IMR-90 (cell line): ENCODE results near the gene TMEM145. TPM values are rescaled to one million over a fixed set of nuclear protein-coding genes. Genes with fewer than 3 reads are reported as not detected.

ENCODE experiments used
- ATAC-seq: fragments of 200-7000 bp; cut with Tn5 transposase; 2 replicates; pipeline ENCODE4 v1.9.1; 2020; ENCODE audit warnings: low read depth, mild to moderate bottlenecking, moderate library complexity
- BruUV-seq: library from RNA; stranded (reverse); fragments of 400-500 nt; replicated peaks from 2 replicates; lab custom pipeline; 2021; lab: Mats Ljungman, UMichigan
- CTCF ChIA-PET: fragments of 300-600 bp; formaldehyde crosslinking; extraction: SDS; loops from one replicate; lab custom pipeline; 2021; ENCODE audit warnings: antibody characterized with exemption; lab: Yijun Ruan, JAX
- POLR2A ChIA-PET: fragments of 300-600 bp; sonication (Branson Sonifier 250); formaldehyde crosslinking; loops from one replicate; lab custom pipeline; 2022; ENCODE audit warnings: antibody characterized with exemption; ENCODE audit not compliant: unreplicated experiment; lab: Charles Lee
- DNase-seq: peaks from one replicate; pipeline ENCODE4 v3.0.0; 2013
- H2AFZ ChIP-seq: replicated peaks from 2 replicates; pipeline ENCODE3; 2013; ENCODE audit warnings: low read length, mild to moderate bottlenecking; ENCODE audit not compliant: poor library complexity
- H2AK5ac ChIP-seq: 2 replicates; pipeline ENCODE4 v1.6.1; 2013; ENCODE audit warnings: low read depth, low read length, inconsistent platforms
- H2AK9ac ChIP-seq: replicated peaks from 2 replicates; pipeline ENCODE3; 2013; ENCODE audit warnings: mild to moderate bottlenecking, low read depth, low read length, moderate library complexity; ENCODE audit not compliant: poor library complexity
- H2BK120ac ChIP-seq: 2 replicates; pipeline ENCODE4 v1.6.1; 2013; ENCODE audit warnings: low read depth, low read length, inconsistent platforms
- H2BK15ac ChIP-seq: 3 replicates; pipeline ENCODE4 v1.6.1; 2013; ENCODE audit warnings: low read depth, low read length, inconsistent platforms
- H2BK20ac ChIP-seq: 2 replicates; pipeline ENCODE4 v1.6.1; 2013; ENCODE audit warnings: low read depth, mild to moderate bottlenecking, inconsistent platforms, low read length, moderate library complexity
- H2BK5ac ChIP-seq: 2 replicates; pipeline ENCODE4 v1.6.1; 2013; ENCODE audit warnings: mild to moderate bottlenecking, low read depth, low read length, inconsistent platforms; ENCODE audit not compliant: poor library complexity, severe bottlenecking
- H3K14ac ChIP-seq: replicated peaks from 2 replicates; pipeline ENCODE4 v1.6.1; 2013; ENCODE audit warnings: low read depth, low read length, inconsistent platforms
- H3K18ac ChIP-seq: 2 replicates; pipeline ENCODE4 v1.6.1; 2013; ENCODE audit warnings: low read depth, low read length, control low read depth
- H3K23ac ChIP-seq: 2 replicates; pipeline ENCODE4 v1.6.1; 2013; ENCODE audit warnings: low read depth, low read length, inconsistent platforms
- H3K27ac ChIP-seq: 2 replicates; pipeline ENCODE4 v1.5.1; 2013; ENCODE audit warnings: mild to moderate bottlenecking, control low read depth, low read length; ENCODE audit not compliant: insufficient read depth
- H3K27me3 ChIP-seq: 2 replicates; pipeline ENCODE4 v1.6.1; 2013; ENCODE audit warnings: low read length; ENCODE audit not compliant: control insufficient read depth, insufficient read depth
- H3K36me3 ChIP-seq: 2 replicates; pipeline ENCODE4 v1.6.1; 2013; ENCODE audit warnings: low read length, mixed read lengths; ENCODE audit not compliant: control insufficient read depth, insufficient read depth
- H3K4ac ChIP-seq: 2 replicates; pipeline ENCODE4 v1.6.1; 2013; ENCODE audit warnings: low read depth, low read length, inconsistent platforms
- H3K4me1 ChIP-seq: 2 replicates; pipeline ENCODE4 v1.6.1; 2013; ENCODE audit warnings: low read length, mixed read lengths; ENCODE audit not compliant: control insufficient read depth, insufficient read depth
- H3K4me2 ChIP-seq: 2 replicates; pipeline ENCODE4 v1.6.1; 2013; ENCODE audit warnings: low read depth, mild to moderate bottlenecking, control low read depth, low read length, moderate library complexity
- H3K4me3 ChIP-seq: 2 replicates; pipeline ENCODE4 v1.5.1; 2013; ENCODE audit warnings: low read depth, mild to moderate bottlenecking, control low read depth, low read length, moderate library complexity; ENCODE audit not compliant: insufficient read depth
- H3K56ac ChIP-seq: 2 replicates; pipeline ENCODE4 v1.6.1; 2013; ENCODE audit warnings: low read length, inconsistent platforms; ENCODE audit not compliant: insufficient read depth; ENCODE audit errors: extremely low read depth
- H3K79me1 ChIP-seq, 2 experiments: 2 replicates each; pipeline ENCODE4 v1.6.1; 2013; ENCODE audit warnings: low read length in 2 of 2, inconsistent platforms in 1 of 2, low read depth in 1 of 2
- H3K9ac ChIP-seq: 2 replicates; pipeline ENCODE4 v1.6.1; 2013; ENCODE audit warnings: low read depth, low read length, control low read depth
- H3K9me1 ChIP-seq: 2 replicates; pipeline ENCODE4 v1.6.1; 2013; ENCODE audit warnings: low read length, inconsistent platforms; ENCODE audit not compliant: insufficient read depth
- H3K9me3 ChIP-seq: 2 replicates; pipeline ENCODE4 v1.6.1; 2013; ENCODE audit warnings: low read length; ENCODE audit not compliant: control insufficient read depth, insufficient read depth
- H4K20me1 ChIP-seq: 2 replicates; pipeline ENCODE4 v1.6.1; 2013; ENCODE audit warnings: low read length, inconsistent platforms; ENCODE audit not compliant: insufficient read depth
- H4K5ac ChIP-seq: 2 replicates; pipeline ENCODE4 v1.6.1; 2013; ENCODE audit warnings: mild to moderate bottlenecking, low read depth, low read length, control low read depth
- H4K8ac ChIP-seq, 2 experiments: 2 replicates each; pipeline ENCODE4 v1.6.1; 2013; ENCODE audit warnings: low read depth in 2 of 2, low read length in 2 of 2, control low read depth in 1 of 2, inconsistent platforms in 1 of 2
- H4K91ac ChIP-seq: 2 replicates; pipeline ENCODE4 v1.6.1; 2013; ENCODE audit warnings: low read depth, low read length, inconsistent platforms; ENCODE audit not compliant: insufficient read depth
- BHLHE40 ChIP-seq: fragments of 150-350 bp; IDR thresholded peaks from 2 replicates; pipeline ENCODE4 v1.6.1; 2016; ENCODE audit warnings: mild to moderate bottlenecking, low read depth, low read length
- CEBPB ChIP-seq: IDR thresholded peaks from 2 replicates; pipeline ENCODE4 v1.6.1; 2012; ENCODE audit warnings: low read depth, low read length, improper control_type of control experiment
- ELK1 ChIP-seq: fragments of 150-350 bp; IDR thresholded peaks from 2 replicates; pipeline ENCODE4 v1.6.1; 2016; ENCODE audit warnings: low read depth, mild to moderate bottlenecking, low read length, moderate library complexity, borderline replicate concordance
- NFE2L2 ChIP-seq: fragments of 150-350 bp; IDR thresholded peaks from 2 replicates; pipeline ENCODE4 v1.6.1; 2016; ENCODE audit warnings: low read depth, mild to moderate bottlenecking, low read length
- POLR2A ChIP-seq: IDR thresholded peaks from 2 replicates; pipeline ENCODE4 v1.6.1; 2012; ENCODE audit warnings: mild to moderate bottlenecking, low read depth, low read length
- RCOR1 ChIP-seq: IDR thresholded peaks from 2 replicates; pipeline ENCODE4 v1.6.1; 2012; ENCODE audit warnings: mild to moderate bottlenecking, low read length, improper control_type of control experiment; ENCODE audit not compliant: insufficient replicate concordance
- SMC3 ChIP-seq: fragments of 150-350 bp; IDR thresholded peaks from 2 replicates; pipeline ENCODE4 v1.6.1; 2016; ENCODE audit warnings: low read depth, mild to moderate bottlenecking, antibody characterized with exemption, low read length, moderate library complexity
- WGBS, 2 experiments: methylation state at CpG; one replicate each; pipeline versions ENCODE4 v1.1.5 to v1.1.7; 2013; ENCODE audit warnings: missing lambda C conversion rate in 2 of 2; ENCODE audit not compliant: insufficient read length in 1 of 2; ENCODE audit errors: extremely low coverage in 2 of 2; 5-methylcytosine and 5-hydroxymethylcytosine counted together
- dilution Hi-C: fragments of 300-500 bp; cut with HindIII; formaldehyde crosslinking; loops from one replicate; pipeline ENCODE4 v1.14.3; 2018; ENCODE audit warnings: low sequenced_read_pairs; ENCODE audit not compliant: unreplicated experiment
- in situ Hi-C: fragments of 300-500 bp; cut with MboI; formaldehyde crosslinking; loops from 3 replicates; pipeline ENCODE4 v1.14.3; 2019; ENCODE audit warnings: low sequenced_read_pairs, inconsistent platforms, mixed read lengths
- intact Hi-C: fragments of 100-400 bp; cut with micrococcal nuclease; formaldehyde crosslinking; loops from 2 replicates; pipeline ENCODE4 v1.10.0; 2022
- polyA plus RNA-seq, 3 experiments: library from polyadenylated mRNA; depleted of rRNA; stranded (reverse); fragments of >200 nt; gene quantifications; 2 replicates each; pipeline ENCODE4 v1.2.3, GENCODE V29; 2012; ENCODE audit warnings: low replicate concordance in 1 of 3
- total RNA-seq: library from RNA; depleted of rRNA; stranded (reverse); fragments of >200 nt; gene quantifications from 2 replicates; pipeline ENCODE4 v1.2.3, GENCODE V29; 2012

Gene TMEM145
- total and polyA plus RNA-seq, 2 of the 4 experiments (the other 2 are of a cell fraction) = under 0.01 to 0.41 TPM

- POLR2A ChIA-PET = no interaction called here
- Histone ChIP-seq H3K23ac (no peak overlapping the region), H3K9me1 (peaks cover 6% of the 10 kb centered on the region), H2AFZ (no peak overlapping the region), H3K4me1 (peaks cover 2% of the 10 kb centered on the region; the same call in 1 of the 2 replicates), H3K56ac (no peak overlapping the region), H4K8ac (no peak overlapping the region), H2AK5ac (no peak overlapping the region), H3K4me3 (no peak overlapping the region), H4K5ac (no peak overlapping the region), H3K18ac (no peak overlapping the region), H3K27ac (no peak overlapping the region), H3K9me3 (peaks cover 2% of the 10 kb centered on the region; the same call in 1 of the 2 replicates), H2AK9ac (no peak overlapping the region), H2BK5ac (no peak overlapping the region), H3K79me1 (no peaks in the 10 kb centered on the region), H3K9ac (no peak overlapping the region), H3K4ac (no peak overlapping the region), H4K91ac (no peak overlapping the region), H3K4me2 (no peak overlapping the region), H2BK120ac (no peak overlapping the region), H3K36me3 (peaks cover 24% of the 10 kb centered on the region), H2BK20ac (no peak overlapping the region), H2BK15ac (no peak overlapping the region), H3K27me3 (no peaks in the 10 kb centered on the region), H3K14ac (no peak overlapping the region), H4K20me1 (peaks cover 3% of the 10 kb centered on the region; the same call in 1 of the 2 replicates)
- dilution Hi-C loops (no loop called here), intact Hi-C loops (no loop called here), in situ Hi-C loops (no loop called here)
- ATAC-seq (no peak), DNase-seq (no peak)
- CTCF ChIA-PET = no interaction called here
- TF ChIP-seq NFE2L2 (no peak), SMC3 (no peak), RCOR1 (no peak), CEBPB (no peak), POLR2A (no peak), ELK1 (no peak), BHLHE40 (no peak)
- no TSS peak for BruUV-seq
- WGBS, 2 experiments = 93% methylated on average over 6 of the region's 17 CpGs; no CpG with 5 or more reads in 1 of the 2 experiments
Measured at GRCh38 chr19:42363614-42364346, 50.7 kb downstream of the TMEM145 start.
